ENCODE measurements around the gene IPCEF1. TPM values are rescaled to one million over a fixed set of nuclear protein-coding genes. Genes with fewer than 3 reads are reported as not detected.
"Not testable (repeated sequence)": the region's sequence is repeated elsewhere in the genome, so short reads cannot be mapped to it uniquely, and the experiment has no call there.

The IPCEF1 gene
- total and polyA plus RNA-seq, 7 donors, result 0.03 to 0.46 (median 0.24) TPM

DNA sequence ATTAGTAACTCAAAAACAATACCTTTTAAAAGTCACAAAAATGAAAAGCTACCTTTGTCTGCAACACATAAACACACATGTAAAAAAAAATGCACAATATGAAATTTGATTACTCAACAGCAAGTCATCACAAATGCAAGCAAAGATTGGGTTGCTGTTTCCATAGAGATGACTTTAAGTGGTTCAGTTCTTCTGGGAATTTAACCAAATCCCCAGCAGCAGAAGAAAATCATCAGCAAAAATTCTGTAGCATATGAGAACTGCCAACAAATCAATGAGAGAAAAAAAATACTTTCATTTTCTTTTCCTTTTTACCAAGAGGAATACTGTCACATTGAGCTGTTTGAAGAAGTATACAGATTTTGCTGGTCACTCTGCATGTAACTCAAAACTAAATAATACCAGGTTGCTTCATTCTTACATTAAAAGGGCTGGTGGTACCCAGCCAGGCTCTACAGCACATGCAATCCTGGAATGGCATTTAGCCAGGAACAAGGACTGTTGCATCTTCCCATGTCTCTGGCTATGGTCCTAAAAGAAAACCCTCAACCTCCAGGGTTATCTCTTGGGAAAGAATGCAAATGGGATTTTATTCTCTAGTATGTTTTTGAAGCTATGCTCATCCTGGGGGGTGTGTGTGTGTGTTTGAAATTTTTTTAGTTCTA is 159.3 kb downstream of the IPCEF1 start:
- ATAC-seq (no peak), DNase-seq (no peak)
- Histone ChIP-seq H3K4me1 (no peaks in the 10 kb centered on the region), H3K36me3 (ENCODE audit: insufficient read depth in 1 of 2, low read depth in 1 of 2) (no peaks in the 10 kb centered on the region), H3K4me3 (no peak overlapping the region), H3K27ac (no peak overlapping the region), H3K27me3 (ENCODE audit: insufficient read depth in 3 of 3, low read length in 2 of 3) (no peaks in the 10 kb centered on the region), H3K9me3 (no peaks in the 10 kb centered on the region)
- intact Hi-C loops (cut with DNase I), result no loop called here
- TF ChIP-seq, protein P1, sequence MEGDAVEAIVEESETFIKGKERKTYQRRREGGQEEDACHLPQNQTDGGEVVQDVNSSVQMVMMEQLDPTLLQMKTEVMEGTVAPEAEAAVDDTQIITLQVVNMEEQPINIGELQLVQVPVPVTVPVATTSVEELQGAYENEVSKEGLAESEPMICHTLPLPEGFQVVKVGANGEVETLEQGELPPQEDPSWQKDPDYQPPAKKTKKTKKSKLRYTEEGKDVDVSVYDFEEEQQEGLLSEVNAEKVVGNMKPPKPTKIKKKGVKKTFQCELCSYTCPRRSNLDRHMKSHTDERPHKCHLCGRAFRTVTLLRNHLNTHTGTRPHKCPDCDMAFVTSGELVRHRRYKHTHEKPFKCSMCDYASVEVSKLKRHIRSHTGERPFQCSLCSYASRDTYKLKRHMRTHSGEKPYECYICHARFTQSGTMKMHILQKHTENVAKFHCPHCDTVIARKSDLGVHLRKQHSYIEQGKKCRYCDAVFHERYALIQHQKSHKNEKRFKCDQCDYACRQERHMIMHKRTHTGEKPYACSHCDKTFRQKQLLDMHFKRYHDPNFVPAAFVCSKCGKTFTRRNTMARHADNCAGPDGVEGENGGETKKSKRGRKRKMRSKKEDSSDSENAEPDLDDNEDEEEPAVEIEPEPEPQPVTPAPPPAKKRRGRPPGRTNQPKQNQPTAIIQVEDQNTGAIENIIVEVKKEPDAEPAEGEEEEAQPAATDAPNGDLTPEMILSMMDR (IDR thresholded peaks at IDR 0.05), result no peak

DNA sequence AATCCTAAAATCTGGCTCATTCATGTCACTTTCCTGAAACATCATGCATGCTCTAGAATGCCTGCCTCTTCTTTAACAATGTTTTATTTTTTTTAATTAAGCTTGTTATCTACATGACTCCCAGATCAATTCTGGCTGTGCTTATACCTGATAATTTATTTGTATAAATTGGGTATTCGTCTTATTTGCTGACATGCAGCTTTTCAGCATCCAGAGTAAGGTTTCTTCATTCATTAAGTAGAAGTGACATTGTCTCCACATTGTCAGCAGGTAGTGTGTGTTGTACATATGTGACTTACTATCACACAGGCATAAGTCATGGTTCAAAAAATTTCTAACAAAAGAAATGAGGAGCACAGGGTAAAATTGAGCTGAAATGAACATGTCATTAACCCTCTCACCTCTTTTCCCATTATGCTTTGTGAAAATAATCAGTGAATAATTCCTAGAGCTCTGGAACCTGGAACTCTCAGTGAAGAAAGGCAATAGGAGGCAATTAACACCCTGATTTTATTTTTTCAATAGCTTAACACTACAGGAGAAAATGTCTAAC is 160.2 kb downstream of the IPCEF1 start:
- Histone ChIP-seq H3K4me1 (no peaks in the 10 kb centered on the region), H3K36me3 (ENCODE audit: insufficient read depth in 1 of 2, low read depth in 1 of 2) (no peaks in the 10 kb centered on the region), H3K27ac (no peak overlapping the region), H3K27me3 (ENCODE audit: insufficient read depth in 3 of 3, low read length in 2 of 3) (no peaks in the 10 kb centered on the region), H3K9me3 (no peaks in the 10 kb centered on the region), H3K4me3 (no peak overlapping the region)
- DNase-seq (no peak), ATAC-seq (no peak)
- intact Hi-C loops (cut with DNase I), result no loop called here
- WGBS, 3 donors, result 77 to 86% (median 85%) methylated on average over 1 of the region's 1 CpG
- TF ChIP-seq, protein P1 (IDR thresholded peaks at IDR 0.05), result no peak

DNA sequence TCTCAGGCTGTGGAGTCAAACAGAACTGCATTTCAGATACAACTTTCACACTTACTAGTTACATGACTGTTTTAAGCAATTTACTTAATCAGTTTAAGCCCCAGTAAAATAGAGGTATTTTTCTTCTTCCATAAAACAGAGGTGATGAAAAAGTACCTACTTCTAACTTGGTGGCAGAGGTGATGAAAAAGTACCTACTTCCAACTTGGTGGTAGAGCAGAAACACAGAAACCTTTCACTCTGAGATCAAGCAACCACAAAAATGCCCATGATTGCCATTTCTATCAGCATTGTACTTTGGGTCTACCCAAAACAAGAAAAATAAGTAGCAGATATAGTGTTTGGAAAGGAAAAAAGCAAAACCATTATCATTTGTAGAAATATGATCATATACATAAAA is 168.9 kb downstream of the IPCEF1 start:
- H3K4me1 ChIP-seq, result no peaks in the 10 kb centered on the region
- TF ChIP-seq, protein P1 (IDR thresholded peaks at IDR 0.05), result no peak
- ATAC-seq (no peak), DNase-seq (no peak)
- H3K4me3 ChIP-seq, result no peak overlapping the region
- no peaks in the 10 kb centered on the region for H3K9me3 ChIP-seq
- no peak overlapping the region for H3K27ac ChIP-seq
- intact Hi-C loops (cut with DNase I), result no loop called here
- no peaks in the 10 kb centered on the region for H3K36me3 ChIP-seq (ENCODE audit: insufficient read depth in 1 of 2, low read depth in 1 of 2)
- no peaks in the 10 kb centered on the region for H3K27me3 ChIP-seq (ENCODE audit: insufficient read depth in 3 of 3, low read length in 2 of 3)

DNA sequence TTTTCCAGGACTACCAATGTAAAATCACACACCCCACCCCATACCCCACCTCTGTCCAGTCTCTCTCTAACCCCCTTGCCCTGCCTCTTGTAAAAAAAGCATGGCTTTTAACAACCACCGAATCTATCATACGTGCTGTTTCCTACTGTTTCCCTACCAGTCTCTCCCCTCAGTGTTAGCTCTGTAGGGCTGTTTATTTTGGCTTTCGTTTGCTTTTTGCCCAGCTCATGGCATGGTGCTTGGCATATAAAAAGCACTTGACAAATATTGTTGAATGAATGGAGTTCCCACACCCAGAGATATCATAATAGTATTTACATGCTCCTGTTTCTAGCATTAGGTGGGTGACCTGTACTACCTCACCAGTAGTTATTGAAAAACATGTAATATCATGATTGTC is 169.4 kb downstream of the IPCEF1 start:
- no peaks in the 10 kb centered on the region for H3K9me3 ChIP-seq
- WGBS, 3 donors, result 80 to 82% (median 82%) methylated on average over 3 of the region's 3 CpGs
- intact Hi-C loops (cut with DNase I), result no loop called here
- H3K4me3 ChIP-seq, result no peak overlapping the region
- H3K36me3 ChIP-seq (ENCODE audit: insufficient read depth in 1 of 2, low read depth in 1 of 2), result no peaks in the 10 kb centered on the region
- no peaks in the 10 kb centered on the region for H3K27me3 ChIP-seq (ENCODE audit: insufficient read depth in 3 of 3, low read length in 2 of 3)
- H3K4me1 ChIP-seq, result no peaks in the 10 kb centered on the region
- TF ChIP-seq, protein P1 (IDR thresholded peaks at IDR 0.05), result no peak
- DNase-seq (no peak), ATAC-seq (no peak)
- H3K27ac ChIP-seq, result no peak overlapping the region

DNA sequence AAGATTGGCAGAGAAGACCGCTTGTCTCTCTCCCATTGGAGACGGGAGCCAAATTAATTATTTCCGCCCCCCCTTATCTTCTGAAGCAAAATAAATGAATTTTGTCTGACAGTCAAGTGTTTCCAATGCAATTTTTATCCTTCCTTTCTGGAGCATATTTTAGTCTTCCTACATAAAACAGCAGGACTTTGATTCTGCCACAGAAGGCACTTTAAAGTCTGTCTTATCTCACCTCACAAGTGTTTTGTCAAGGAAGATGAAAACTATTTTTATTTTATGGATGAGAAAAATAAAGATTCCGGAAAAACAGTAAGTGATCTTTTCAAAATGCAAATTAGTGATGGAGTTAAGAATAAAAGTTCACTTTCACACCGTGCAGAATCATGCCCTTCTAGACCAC is 177.2 kb downstream of the IPCEF1 start:
- TF ChIP-seq, protein P1 (IDR thresholded peaks at IDR 0.05), result no peak
- no peaks in the 10 kb centered on the region for H3K4me1 ChIP-seq
- H3K9me3 ChIP-seq, result no peaks in the 10 kb centered on the region
- DNase-seq, result no peak
- no peak overlapping the region for H3K4me3 ChIP-seq
- WGBS, 3 donors, result 33 to 52% (median 36%) methylated on average over 5 of the region's 5 CpGs
- H3K27ac ChIP-seq, result no peak overlapping the region
- H3K36me3 ChIP-seq (ENCODE audit: insufficient read depth in 1 of 2, low read depth in 1 of 2), result no peaks in the 10 kb centered on the region
- H3K27me3 ChIP-seq (ENCODE audit: insufficient read depth in 3 of 3, low read length in 2 of 3), result no peaks in the 10 kb centered on the region
- intact Hi-C loops (cut with DNase I), result no loop called here
- no peak for ATAC-seq

DNA sequence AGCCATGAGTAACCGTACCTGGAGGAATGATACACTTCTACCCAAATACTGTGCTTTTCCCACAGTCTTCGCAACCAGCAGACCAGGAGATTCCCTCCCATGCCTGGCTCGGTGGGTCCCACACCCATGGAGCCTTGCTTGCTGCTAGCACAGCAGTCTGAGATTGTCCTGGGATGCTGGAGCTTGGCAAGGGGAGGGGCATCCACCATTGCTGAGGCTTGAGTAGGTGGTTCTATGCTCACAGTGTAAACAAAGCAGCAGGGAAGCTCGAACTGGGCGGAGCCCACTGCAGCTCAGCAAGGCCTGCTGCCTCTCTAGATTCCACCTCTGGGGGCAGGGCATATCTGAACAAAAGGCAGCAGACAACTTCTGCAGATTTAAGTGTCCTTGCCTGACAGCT is 184.2 kb downstream of the IPCEF1 start:
- intact Hi-C loops (cut with DNase I); H3K4me3 ChIP-seq; H3K9me3 ChIP-seq; ATAC-seq; H3K27me3 ChIP-seq (ENCODE audit: insufficient read depth in 3 of 3, low read length in 2 of 3); H3K4me1 ChIP-seq; H3K27ac ChIP-seq; DNase-seq; H3K36me3 ChIP-seq (ENCODE audit: insufficient read depth in 1 of 2, low read depth in 1 of 2): not testable (repeated sequence)
- WGBS, 3 donors, result 67 to 85% (median 78%) methylated on average over 5 of the region's 5 CpGs
